Measurements from ENCODE around the gene SEBOX. TPM values are rescaled to one million over a fixed set of nuclear protein-coding genes. Genes with fewer than 3 reads are reported as not detected.

The SEBOX gene
- total and polyA plus RNA-seq, 2 donors (not counting 1 experiment from before 2014, with no cell fraction given): not detected

GRCh38 chr17:28338056-28338768 lies 26.8 kb downstream of the SEBOX start:
- peaks cover 46% of the 10 kb centered on the region for H3K79me2 ChIP-seq (ENCODE audit: control insufficient read depth, insufficient read depth, low read length)
- peak overlapping the region; percentile 33 for H3K27ac ChIP-seq (ENCODE audit: insufficient read depth, low read length)
- H3K9ac ChIP-seq (ENCODE audit: insufficient read depth, low read length): no peak overlapping the region
- TF ChIP-seq EZH2 (IDR thresholded peaks at IDR 0.05; ENCODE audit: low read length, missing control alignments): no peak
- TF ChIP-seq CTCF (conservative IDR thresholded peaks at IDR 0.05 in 1 of 2, IDR thresholded peaks at IDR 0.05 in 1 of 2; ENCODE audit: low read depth in 1 of 2, low read length in 2 of 2): no peak
- peaks cover 18% of the 10 kb centered on the region for H3K36me3 ChIP-seq (ENCODE audit: control insufficient read depth, insufficient read depth, low read length)
- H3K4me1 ChIP-seq (ENCODE audit: control insufficient read depth, extremely low read depth, insufficient read depth, low read length): peaks cover 17% of the 10 kb centered on the region
- peak overlapping the region in 1 of 4 experiments; percentile 10 for H3K4me3 ChIP-seq (replicated peaks in 1 of 4; ENCODE audit: control extremely low read depth in 1 of 4, insufficient read depth in 1 of 4, low read depth in 3 of 4, low read length in 4 of 4)
- H2AFZ ChIP-seq (ENCODE audit: low read length): no peak overlapping the region
- no peaks in the 10 kb centered on the region for H3K9me3 ChIP-seq (ENCODE audit: control insufficient read depth, insufficient read depth, low read depth, low read length)
- H3K4me2 ChIP-seq (ENCODE audit: extremely low read depth, insufficient read depth, low read length): peak overlapping the region; percentile 61
- H3K27me3 ChIP-seq (ENCODE audit: control insufficient read depth, insufficient read depth, low read length): no peaks in the 10 kb centered on the region
- no peaks in the 10 kb centered on the region for H4K20me1 ChIP-seq (ENCODE audit: control insufficient read depth, extremely low read depth, insufficient read depth, low read length)
- DNase-seq (ENCODE audit: low read depth in 2 of 2): peak; percentile 52 to 89

- Histone ChIP-seq H3K27ac (ENCODE audit: insufficient read depth, low read length) (peak overlapping the region; percentile 99), H3K79me2 (ENCODE audit: control insufficient read depth, insufficient read depth, low read length) (peaks cover 50% of the 10 kb centered on the region), H3K9me3 (ENCODE audit: control insufficient read depth, insufficient read depth, low read depth, low read length) (no peaks in the 10 kb centered on the region), H4K20me1 (ENCODE audit: control insufficient read depth, extremely low read depth, insufficient read depth, low read length) (no peaks in the 10 kb centered on the region), H3K4me2 (ENCODE audit: extremely low read depth, insufficient read depth, low read length) (peak overlapping the region; percentile 89), H3K27me3 (ENCODE audit: control insufficient read depth, insufficient read depth, low read length) (no peaks in the 10 kb centered on the region), H3K36me3 (ENCODE audit: control insufficient read depth, insufficient read depth, low read length) (peaks cover 10% of the 10 kb centered on the region), H2AFZ (ENCODE audit: low read length) (peak overlapping the region; percentile 60), H3K4me1 (ENCODE audit: control insufficient read depth, extremely low read depth, insufficient read depth, low read length) (peaks cover 17% of the 10 kb centered on the region), H3K9ac (ENCODE audit: insufficient read depth, low read length) (peak overlapping the region; percentile 95), H3K4me3 (replicated peaks in 1 of 4; ENCODE audit: control extremely low read depth in 1 of 4, insufficient read depth in 1 of 4, low read depth in 3 of 4, low read length in 4 of 4) (peak overlapping the region; percentile 85 to 99 (median 96))
- TF ChIP-seq EZH2 (IDR thresholded peaks at IDR 0.05; ENCODE audit: low read length, missing control alignments): no peak
- no peak for TF ChIP-seq CTCF (conservative IDR thresholded peaks at IDR 0.05 in 1 of 2, IDR thresholded peaks at IDR 0.05 in 1 of 2; ENCODE audit: low read depth in 1 of 2, low read length in 2 of 2)
- peak; percentile 71 to 96 for DNase-seq (ENCODE audit: low read depth in 2 of 2)
Measured at GRCh38 chr17:28335959-28336871, 28.8 kb downstream of the SEBOX start.

Measured in fibroblast of lung (primary cell).